ENCODE data around the gene BTBD19. TPM values are rescaled to one million over a fixed set of nuclear protein-coding genes. Genes with fewer than 3 reads are reported as not detected.

The BTBD19 gene
- polyA plus RNA-seq, 1 donor (not counting 4 experiments of a cell fraction or from before 2014, with no cell fraction given), result 2.9 TPM

- dilution Hi-C loops (cut with MboI; ENCODE audit: extremely low pct_ligation_motif_present, low sequenced_read_pairs), result no loop called here
- TF ChIP-seq EZH2 (IDR thresholded peaks at IDR 0.05; ENCODE audit: low read length), result no peak
- no peak for TF ChIP-seq CTCF (optimal IDR thresholded peaks at IDR 0.05 in 1 of 3, IDR thresholded peaks at IDR 0.05 in 1 of 3, conservative IDR thresholded peaks at IDR 0.05 in 1 of 3; ENCODE audit: extremely low read depth in 1 of 3, insufficient read depth in 2 of 3, low read length in 3 of 3)
- Histone ChIP-seq H3K36me3 (ENCODE audit: control insufficient read depth in 2 of 2, extremely low read depth in 1 of 2, insufficient read depth in 2 of 2, low read length in 2 of 2) (peaks cover 31 to 62% of the 10 kb centered on the region in 2 experiments), H3K4me2 (ENCODE audit: control insufficient read depth, extremely low read depth, insufficient read depth, low read depth, low read length) (peak within 1 kb of the TSS; percentile 81), H4K20me1 (ENCODE audit: control insufficient read depth, extremely low read depth, insufficient read depth, low read length) (peaks cover 4% of the 10 kb centered on the region), H3K4me1 (ENCODE audit: control insufficient read depth, extremely low read depth, insufficient read depth, low read length) (peaks cover 67% of the 10 kb centered on the region), H3K79me2 (ENCODE audit: control insufficient read depth, insufficient read depth, low read length) (peaks cover 27% of the 10 kb centered on the region), H3K4me3 (ENCODE audit: control insufficient read depth in 2 of 3, extremely low read depth in 1 of 3, insufficient read depth in 2 of 3, low read depth in 1 of 3, low read length in 3 of 3) (peak within 1 kb of the TSS in 2 of 3 experiments; percentile 36 to 43), H3K9me1 (ENCODE audit: control insufficient read depth, extremely low read depth, insufficient read depth, low read length) (no peaks in the 10 kb centered on the region), H3K27me3 (ENCODE audit: control insufficient read depth, extremely low read depth, insufficient read depth, low read length) (no peaks in the 10 kb centered on the region), H2AFZ (ENCODE audit: control insufficient read depth, low read length) (no peak within 1 kb of the TSS), H3K9me3 (ENCODE audit: control insufficient read depth, low read depth, low read length) (no peaks in the 10 kb centered on the region), H3K9ac (ENCODE audit: control insufficient read depth, extremely low read depth, insufficient read depth, low read length) (peak within 1 kb of the TSS; percentile 78), H3K27ac (ENCODE audit: control insufficient read depth, insufficient read depth, low read length) (peak within 1 kb of the TSS; percentile 95)
- no peak for FAIRE-seq
- no peak for DNase-seq (ENCODE audit: low read depth, low spot score)
Measured at GRCh38 chr1:44806704-44807363, 1.5 kb upstream of the BTBD19 start, which contains the start of gene DYNLT4. Gene DYNLT4 (minus strand): TSS chr1:44807351. CDS start chr1:44806668, 683 bp downstream.

- H3K36me3 ChIP-seq (ENCODE audit: control insufficient read depth in 2 of 2, extremely low read depth in 1 of 2, insufficient read depth in 2 of 2, low read length in 2 of 2), result peaks cover 26 to 56% of the 10 kb centered on the region in 2 experiments
- H3K9me1 ChIP-seq (ENCODE audit: control insufficient read depth, extremely low read depth, insufficient read depth, low read length), result no peaks in the 10 kb centered on the region
- peak overlapping the region; percentile 95 for H3K27ac ChIP-seq (ENCODE audit: control insufficient read depth, insufficient read depth, low read length)
- H3K4me1 ChIP-seq (ENCODE audit: control insufficient read depth, extremely low read depth, insufficient read depth, low read length), result peaks cover 60% of the 10 kb centered on the region
- peak overlapping the region; percentile 78 for H3K9ac ChIP-seq (ENCODE audit: control insufficient read depth, extremely low read depth, insufficient read depth, low read length)
- H4K20me1 ChIP-seq (ENCODE audit: control insufficient read depth, extremely low read depth, insufficient read depth, low read length), result no peaks in the 10 kb centered on the region
- peak; percentile 96 for DNase-seq (ENCODE audit: low read depth, low spot score)
- dilution Hi-C loops (cut with MboI; ENCODE audit: extremely low pct_ligation_motif_present, low sequenced_read_pairs), result no loop called here
- H3K27me3 ChIP-seq (ENCODE audit: control insufficient read depth, extremely low read depth, insufficient read depth, low read length), result no peaks in the 10 kb centered on the region
- H3K4me2 ChIP-seq (ENCODE audit: control insufficient read depth, extremely low read depth, insufficient read depth, low read depth, low read length), result peak overlapping the region; percentile 81
- no peak overlapping the region for H2AFZ ChIP-seq (ENCODE audit: control insufficient read depth, low read length)
- peaks cover 20% of the 10 kb centered on the region for H3K79me2 ChIP-seq (ENCODE audit: control insufficient read depth, insufficient read depth, low read length)
- H3K9me3 ChIP-seq (ENCODE audit: control insufficient read depth, low read depth, low read length), result no peaks in the 10 kb centered on the region
- FAIRE-seq, result peak; percentile 89
- peak overlapping the region in 2 of 3 experiments; percentile 36 to 43 for H3K4me3 ChIP-seq (ENCODE audit: control insufficient read depth in 2 of 3, extremely low read depth in 1 of 3, insufficient read depth in 2 of 3, low read depth in 1 of 3, low read length in 3 of 3)
- TF ChIP-seq EZH2 (IDR thresholded peaks at IDR 0.05; ENCODE audit: low read length) (no peak), CTCF (optimal IDR thresholded peaks at IDR 0.05 in 1 of 3, IDR thresholded peaks at IDR 0.05 in 1 of 3, conservative IDR thresholded peaks at IDR 0.05 in 1 of 3; ENCODE audit: extremely low read depth in 1 of 3, insufficient read depth in 2 of 3, low read length in 3 of 3) (no peak)
Measured at GRCh38 chr1:44807364-44808062, 810 bp upstream of the BTBD19 start.
